GM23248 (cell line): ENCODE data around the gene TRIM73.
"Not testable (repeated sequence)": the region's sequence is repeated elsewhere in the genome, so short reads cannot be mapped to it uniquely, and the experiment has no call there.

Experiments used
- EZH2 ChIP-seq: fragments of 200-600 bp; sonication (generic); IDR thresholded peaks from 2 replicates; pipeline ENCODE4 v1.6.1; 2018; ENCODE audit warnings: antibody characterized with exemption, mild to moderate bottlenecking; ENCODE audit not compliant: insufficient read depth, poor library complexity, severe bottlenecking
- EZH2phosphoT487 ChIP-seq: fragments of 200-600 bp; sonication (generic); IDR thresholded peaks from 2 replicates; pipeline ENCODE4 v1.6.1; 2018; ENCODE audit warnings: antibody characterized with exemption, moderate library complexity, mild to moderate bottlenecking, low read depth; ENCODE audit not compliant: insufficient read depth

DNA sequence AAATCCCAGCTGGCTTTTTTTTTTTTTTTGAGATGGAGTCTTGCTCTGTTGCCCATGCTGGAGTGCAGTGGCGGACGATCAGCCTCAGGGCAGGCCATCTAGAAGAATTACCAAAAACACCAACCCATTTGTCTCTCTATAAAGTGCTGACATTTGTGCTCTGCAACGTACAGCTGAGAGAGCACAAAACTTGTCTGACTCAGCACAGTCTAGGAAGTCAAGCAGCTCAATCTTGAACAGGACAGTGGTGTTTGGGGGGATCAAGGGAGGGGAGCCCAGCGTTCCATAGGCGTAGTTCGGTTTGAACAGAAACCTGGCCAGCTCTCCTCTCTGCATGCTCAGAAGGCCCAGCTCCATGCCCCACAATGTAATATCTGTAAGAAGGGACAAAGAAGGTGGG, 2.2 kb upstream of the TRIM73 start:
- not testable (repeated sequence) for TF ChIP-seq EZH2, EZH2phosphoT487
